ENCODE data around the gene TP53RK.

TP53RK gene

DNA sequence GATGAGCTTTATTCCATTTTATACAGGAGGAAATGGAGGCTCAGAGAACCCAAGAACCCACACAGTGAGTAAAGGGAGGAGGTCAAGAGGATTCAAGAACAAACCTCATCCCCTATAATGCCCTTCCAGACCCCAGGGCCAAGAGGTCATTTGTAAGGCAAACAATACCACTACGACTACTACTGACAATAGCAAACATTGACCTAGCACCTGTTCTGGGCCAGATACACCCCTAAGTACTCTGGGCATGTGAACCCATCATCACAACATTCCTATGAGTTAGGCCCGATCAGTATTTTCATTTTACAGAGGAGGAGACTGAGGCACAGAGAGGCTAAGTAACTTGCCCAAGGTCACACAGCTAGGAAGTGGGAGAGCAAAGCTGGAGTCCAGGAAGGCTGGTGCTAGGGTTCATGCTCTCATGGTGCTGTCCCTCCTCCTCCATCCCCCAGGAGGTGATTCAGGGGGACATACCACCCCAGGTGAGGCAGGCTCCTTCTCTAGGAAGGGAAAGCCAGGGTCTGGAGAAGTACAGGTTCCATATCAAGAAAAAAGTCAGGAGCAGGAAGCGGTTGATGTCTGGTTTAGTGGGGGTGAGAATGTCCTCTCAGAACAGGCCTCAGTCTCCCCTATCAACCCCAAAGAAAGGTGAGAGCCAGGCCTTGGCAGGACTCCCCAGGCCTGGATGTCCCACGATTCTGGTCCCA lies 51.7 kb downstream of the TP53RK start:
- no peak for DNase-seq

DNA sequence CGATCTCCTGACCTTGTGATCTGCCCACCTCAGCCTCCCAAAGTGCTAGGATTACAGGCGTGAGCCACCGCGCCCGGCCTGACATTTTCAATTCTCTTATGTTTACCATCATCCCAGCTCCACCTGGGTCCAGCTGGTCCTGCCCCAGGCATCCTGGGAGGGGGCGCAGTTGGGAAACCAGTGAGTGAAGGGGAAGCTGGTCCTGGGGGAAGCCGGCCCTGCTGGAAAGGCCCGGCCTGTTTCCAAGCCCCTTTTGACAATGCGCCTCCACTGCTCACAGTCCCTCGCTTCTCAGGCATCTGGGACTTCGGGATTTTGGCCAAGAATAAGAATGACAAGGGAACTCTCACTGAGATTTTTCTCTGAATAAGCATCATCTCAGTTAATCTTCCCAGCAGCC lies 52.2 kb downstream of the TP53RK start:
- no peak for DNase-seq

DNA sequence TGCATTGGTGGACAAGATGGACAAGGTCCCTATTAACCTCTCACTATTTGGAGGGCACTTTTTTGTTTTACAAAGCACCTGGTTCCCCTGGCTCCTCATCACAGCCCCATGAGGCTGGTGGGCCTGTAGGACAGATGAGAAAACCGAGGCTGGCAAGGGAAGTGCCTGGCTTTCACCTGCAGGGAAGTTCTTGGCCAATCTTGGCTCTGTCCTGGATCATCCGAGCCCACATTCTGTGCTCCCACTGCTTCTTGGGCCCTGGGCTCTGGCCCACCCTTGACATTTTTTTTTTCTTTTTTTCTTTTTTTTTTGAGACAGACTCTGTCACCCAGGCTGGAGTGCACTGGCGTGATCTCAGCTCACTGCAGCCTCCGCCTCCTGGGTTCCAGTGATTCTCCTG lies 52.7 kb downstream of the TP53RK start:
- DNase-seq = no peak

DNA sequence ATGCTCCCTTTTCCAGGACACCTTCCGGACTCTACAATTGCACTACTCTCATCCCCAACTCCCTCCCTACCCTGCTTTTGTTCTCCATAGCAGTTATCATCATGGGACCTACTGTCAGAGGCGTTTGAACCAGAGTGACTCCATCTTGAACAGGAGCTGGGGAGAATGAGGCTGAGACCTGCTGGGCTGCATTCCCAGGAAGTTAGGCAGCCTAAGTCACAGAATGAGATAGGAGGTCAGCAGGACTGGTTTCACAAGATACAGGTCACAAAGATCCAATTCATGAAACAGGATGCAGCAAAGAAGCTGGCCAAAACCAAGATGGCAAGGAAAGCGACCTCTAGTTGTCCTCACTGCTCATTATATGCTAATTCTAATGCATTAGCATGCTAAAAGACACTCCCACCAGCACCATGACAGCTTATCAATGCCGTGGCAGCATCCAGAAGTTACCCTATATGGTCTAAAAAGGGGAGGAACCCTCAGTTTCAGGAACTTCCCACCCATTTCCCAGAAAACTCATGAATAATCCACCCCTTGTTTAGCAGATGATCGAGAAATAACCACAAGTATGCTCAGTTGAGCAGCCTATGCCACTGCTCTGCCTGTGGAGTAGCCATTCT lies 53.6 kb downstream of the TP53RK start:
- no peak for DNase-seq

DNA sequence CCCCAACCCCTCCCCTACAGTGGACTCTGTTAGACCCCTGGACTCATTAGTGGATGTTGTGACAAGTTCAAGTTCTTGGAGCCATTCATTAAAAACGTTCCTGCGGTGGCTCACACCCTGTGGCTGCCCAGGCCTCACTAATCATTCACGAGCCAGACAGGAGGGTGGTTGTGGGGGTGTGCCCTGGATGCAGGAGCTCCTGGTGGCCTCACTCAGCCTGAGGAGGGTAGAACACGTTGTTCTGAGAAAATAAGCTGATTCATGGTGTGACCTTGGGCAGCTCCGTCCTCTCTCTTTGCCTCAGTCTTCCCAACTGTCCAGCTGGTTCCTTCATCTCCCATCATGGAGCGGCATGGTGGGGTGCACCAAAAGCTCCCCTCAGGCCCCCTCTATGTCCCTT lies 54.7 kb downstream of the TP53RK start:
- no peak for DNase-seq

Data from CD4-positive, alpha-beta T cell treated with Interleukin-10 for 1 hour (primary cell).